WTC11 (cell line): Measurements from ENCODE around the gene MEAK7.
"Not testable (repeated sequence)": the region's sequence is repeated elsewhere in the genome, so short reads cannot be mapped to it uniquely, and the experiment has no call there.

Experiments used
- ATF2 ChIP-seq: sonication (generic); formaldehyde crosslinking; IDR thresholded peaks from 2 replicates; pipeline ENCODE4 v1.8.1; 2022; ENCODE audit warnings: low read depth, missing genetic modification reagents, borderline replicate concordance
- OVOL2 ChIP-seq: fragments of 250-450 bp; sonication (Bioruptor Pico); IDR thresholded peaks from 2 replicates; pipeline ENCODE4 v1.9.0; 2021; ENCODE audit warnings: mild to moderate bottlenecking, borderline replicate concordance
- TF ChIP-seq, protein P1 (sequence below): sonication (generic); formaldehyde crosslinking; IDR thresholded peaks from 2 replicates; pipeline ENCODE4 v1.8.0; 2022; ENCODE audit warnings: mild to moderate bottlenecking, missing genetic modification reagents

GRCh38 chr16:84518220-84518619 is 13.8 kb upstream of the MEAK7 start:
- TF ChIP-seq, protein P1, sequence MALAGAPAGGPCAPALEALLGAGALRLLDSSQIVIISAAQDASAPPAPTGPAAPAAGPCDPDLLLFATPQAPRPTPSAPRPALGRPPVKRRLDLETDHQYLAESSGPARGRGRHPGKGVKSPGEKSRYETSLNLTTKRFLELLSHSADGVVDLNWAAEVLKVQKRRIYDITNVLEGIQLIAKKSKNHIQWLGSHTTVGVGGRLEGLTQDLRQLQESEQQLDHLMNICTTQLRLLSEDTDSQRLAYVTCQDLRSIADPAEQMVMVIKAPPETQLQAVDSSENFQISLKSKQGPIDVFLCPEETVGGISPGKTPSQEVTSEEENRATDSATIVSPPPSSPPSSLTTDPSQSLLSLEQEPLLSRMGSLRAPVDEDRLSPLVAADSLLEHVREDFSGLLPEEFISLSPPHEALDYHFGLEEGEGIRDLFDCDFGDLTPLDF = not testable (repeated sequence)
- TF ChIP-seq ATF2, OVOL2 (CRISPR knock-in tag): not testable (repeated sequence)
